Right cardiac atrium (tissue), 5 donors: ENCODE results near the gene INTS11. TPM values are rescaled to one million over a fixed set of nuclear protein-coding genes. Genes with fewer than 3 reads are reported as not detected.

Source experiments
- ATAC-seq, 2 donors: fragments of 200-7000 bp; cut with Tn5 transposase; one replicate each; pipeline versions ENCODE4 v1.8.0 to v1.9.1; 2020; ENCODE audit warnings: moderate library complexity in 2 of 2, mild to moderate bottlenecking in 1 of 2
- DNase-seq, 3 donors: peaks; one replicate each; pipeline ENCODE4 v3.0.0-alpha.2; 2020
- H3K27ac ChIP-seq: one replicate; pipeline ENCODE4 v1.5.1; 2013; ENCODE audit warnings: mild to moderate bottlenecking, low read length, control low read depth, moderate library complexity
- H3K27me3 ChIP-seq: one replicate; pipeline ENCODE4 v1.6.1; 2013; ENCODE audit not compliant: control insufficient read depth, insufficient read depth
- H3K4me1 ChIP-seq: one replicate; pipeline ENCODE4 v1.6.1; 2013; ENCODE audit warnings: low read length; ENCODE audit not compliant: control insufficient read depth, insufficient read depth
- H3K4me3 ChIP-seq: one replicate; pipeline ENCODE4 v1.5.1; 2013; ENCODE audit warnings: low read length, control low read depth
- H3K9me3 ChIP-seq: one replicate; pipeline ENCODE4 v1.6.1; 2013; ENCODE audit warnings: low read length; ENCODE audit not compliant: control insufficient read depth
- WGBS: extraction: QIAGEN DNeasy Blood & Tissue Kit; methylation state at CpG from one replicate; pipeline ENCODE4 v1.1.7; 2013; 5-methylcytosine and 5-hydroxymethylcytosine counted together
- intact Hi-C, 4 donors: fragments of 100-400 bp; cut with DNase I; formaldehyde crosslinking; loops; one replicate each; pipeline versions ENCODE4 v1.11.0 to v1.14.0; 2022 to 2023
- polyA plus RNA-seq: library from polyadenylated mRNA; stranded (reverse); fragments of 200-250 nt; gene quantifications from one replicate; pipeline ENCODE4 v1.2.3, GENCODE V29; 2013
- total RNA-seq, 4 donors: library from RNA; stranded (reverse); fragmentation: NEBNext Ultra II Directional; extraction: Animal tissue kit (Norgen Biotek cat#: 25700); gene quantifications; one replicate each; pipeline ENCODE4 v1.2.1, GENCODE V29; 2021
- donor health status: healthy with polysubstance abuse.
- donor health status: DM: no; HTN: yes; CAD: no.
- donor health status: DM: no; HTN: no; CAD: no.
- donor health status: DM: no; HTN: yes; CAD: no; lungs with severe emphysema.
- donor health status: DM: yes; HTN: yes; CAD: no.

Gene INTS11
- total and polyA plus RNA-seq, 5 donors: 53.1 to 70.3 (median 58.8) TPM

- Histone ChIP-seq H3K27me3 (no peaks in the 10 kb centered on the region), H3K9me3 (no peaks in the 10 kb centered on the region), H3K4me3 (no peak overlapping the region), H3K4me1 (no peaks in the 10 kb centered on the region), H3K27ac (no peak overlapping the region)
- no peak for ATAC-seq
- 90% methylated on average over 17 of the region's 17 CpGs for WGBS
- DNase-seq: no peak
- intact Hi-C loops: no loop called here
These were observed 17.1 kb upstream of the INTS11 start for GRCh38 chr1:1341549-1342021.

- H3K27ac ChIP-seq: no peak overlapping the region
- H3K4me3 ChIP-seq: no peak overlapping the region
- H3K27me3 ChIP-seq: no peaks in the 10 kb centered on the region
- DNase-seq: no peak
- intact Hi-C loops: no loop called here
- WGBS: 92% methylated on average over 36 of the region's 36 CpGs
- H3K4me1 ChIP-seq: no peaks in the 10 kb centered on the region
- no peaks in the 10 kb centered on the region for H3K9me3 ChIP-seq
- ATAC-seq: no peak
These were observed 16.5 kb upstream of the INTS11 start for GRCh38 chr1:1340791-1341548.

GRCh38 chr1:1340185-1340584, 15.7 kb upstream of the INTS11 start:
- 90% methylated on average over 23 of the region's 23 CpGs for WGBS
- intact Hi-C loops: no loop called here
- H3K27me3 ChIP-seq: no peaks in the 10 kb centered on the region

GRCh38 chr1:1338278-1338677, 13.8 kb upstream of the INTS11 start:
- DNase-seq (no peak), ATAC-seq (no peak)
- Histone ChIP-seq H3K4me1 (no peaks in the 10 kb centered on the region), H3K27ac (no peak overlapping the region), H3K9me3 (no peaks in the 10 kb centered on the region), H3K4me3 (no peak overlapping the region), H3K27me3 (no peaks in the 10 kb centered on the region)
- 94% methylated on average over 36 of the region's 36 CpGs for WGBS
- intact Hi-C loops: no loop called here

More at GRCh38 chr1:1340185-1340584, 15.7 kb upstream of the INTS11 start:
- ATAC-seq (no peak), DNase-seq (no peak)
- H3K4me1 ChIP-seq: no peaks in the 10 kb centered on the region
- no peak overlapping the region for H3K4me3 ChIP-seq
- no peaks in the 10 kb centered on the region for H3K9me3 ChIP-seq
- H3K27ac ChIP-seq: no peak overlapping the region

GRCh38 chr1:1337793-1338147, 13.3 kb upstream of the INTS11 start:
- no peak for DNase-seq
- WGBS: 82% methylated on average over 18 of the region's 18 CpGs
- H3K4me3 ChIP-seq: no peak overlapping the region
- H3K27me3 ChIP-seq: no peaks in the 10 kb centered on the region
- no peaks in the 10 kb centered on the region for H3K4me1 ChIP-seq
- no peak overlapping the region for H3K27ac ChIP-seq
- no peak for ATAC-seq
- intact Hi-C loops: no loop called here
- no peaks in the 10 kb centered on the region for H3K9me3 ChIP-seq

GRCh38 chr1:1336931-1337792, 12.7 kb upstream of the INTS11 start:
- no peaks in the 10 kb centered on the region for H3K9me3 ChIP-seq
- H3K27me3 ChIP-seq: no peaks in the 10 kb centered on the region
- WGBS: 95% methylated on average over 32 of the region's 32 CpGs
- no peaks in the 10 kb centered on the region for H3K4me1 ChIP-seq
- ATAC-seq: no peak
- no peak for DNase-seq
- H3K27ac ChIP-seq: no peak overlapping the region
- intact Hi-C loops: no loop called here
- no peak overlapping the region for H3K4me3 ChIP-seq

GRCh38 chr1:1336446-1336845, 12.0 kb upstream of the INTS11 start:
- Histone ChIP-seq H3K4me3 (no peak overlapping the region), H3K27ac (no peak overlapping the region), H3K9me3 (no peaks in the 10 kb centered on the region), H3K27me3 (no peaks in the 10 kb centered on the region), H3K4me1 (no peaks in the 10 kb centered on the region)
- intact Hi-C loops: no loop called here
- ATAC-seq: no peak
- DNase-seq: no peak
- WGBS: 93% methylated on average over 26 of the region's 26 CpGs

- no peaks in the 10 kb centered on the region for H3K9me3 ChIP-seq
- no peaks in the 10 kb centered on the region for H3K27me3 ChIP-seq
- no peak for ATAC-seq
- no peak for DNase-seq
- no peak overlapping the region for H3K4me3 ChIP-seq
- intact Hi-C loops: no loop called here
- WGBS: 84% methylated on average over 21 of the region's 21 CpGs
- no peak overlapping the region for H3K27ac ChIP-seq
- no peaks in the 10 kb centered on the region for H3K4me1 ChIP-seq
These were observed 11.4 kb upstream of the INTS11 start for GRCh38 chr1:1335792-1336248.

- H3K4me3 ChIP-seq: no peak overlapping the region
- no peaks in the 10 kb centered on the region for H3K4me1 ChIP-seq
- no peaks in the 10 kb centered on the region for H3K9me3 ChIP-seq
- ATAC-seq: no peak
- no peak for DNase-seq
- intact Hi-C loops: no loop called here
- no peaks in the 10 kb centered on the region for H3K27me3 ChIP-seq
- no peak overlapping the region for H3K27ac ChIP-seq
- WGBS: 70% methylated on average over 16 of the region's 16 CpGs
These were observed 10.8 kb upstream of the INTS11 start for GRCh38 chr1:1335283-1335682.

- intact Hi-C loops: no loop called here
- no peak overlapping the region for H3K4me3 ChIP-seq
- H3K4me1 ChIP-seq: no peaks in the 10 kb centered on the region
- H3K27me3 ChIP-seq: no peaks in the 10 kb centered on the region
- ATAC-seq (no peak), DNase-seq (no peak)
- H3K27ac ChIP-seq: no peak overlapping the region
- 54% methylated on average over 11 of the region's 11 CpGs for WGBS
- no peaks in the 10 kb centered on the region for H3K9me3 ChIP-seq
These were observed 10.4 kb upstream of the INTS11 start for GRCh38 chr1:1334835-1335234.

- intact Hi-C loops: no loop called here
- no peaks in the 10 kb centered on the region for H3K27me3 ChIP-seq
- WGBS: 79% methylated on average over 36 of the region's 36 CpGs
- H3K4me3 ChIP-seq: no peak overlapping the region
- no peak overlapping the region for H3K27ac ChIP-seq
- H3K9me3 ChIP-seq: no peaks in the 10 kb centered on the region
- peak in 2 of 3 donors; percentile 62 to 86 for DNase-seq
- H3K4me1 ChIP-seq: no peaks in the 10 kb centered on the region
- peak; percentile 5 to 17 for ATAC-seq
These were observed 9.2 kb upstream of the INTS11 start for GRCh38 chr1:1333551-1334241.
